GM12874 (cell line): ENCODE measurements around the gene FREM2.

Experiments
- CTCF ChIP-seq: IDR thresholded peaks from 2 replicates; pipeline ENCODE4 v1.5.1; 2011; ENCODE audit warnings: low read depth, mild to moderate bottlenecking, control low read depth, low read length, moderate library complexity; ENCODE audit not compliant: insufficient read depth

FREM2 gene

GRCh38 chr13:38686577-38687245 lies at the start of gene FREM2:
FREM2 (plus strand) TSS chr13:38687077; CDS start chr13:38687345, 268 bp downstream.
- no peak for TF ChIP-seq CTCF

- TF ChIP-seq CTCF: no peak
Measured at GRCh38 chr13:38637576-38637975, 49.3 kb upstream of the FREM2 start.

GRCh38 chr13:38641164-38641948 lies 45.5 kb upstream of the FREM2 start:
- TF ChIP-seq CTCF: no peak

GRCh38 chr13:38647312-38647711 lies 39.6 kb upstream of the FREM2 start:
- TF ChIP-seq CTCF: no peak

- no peak for TF ChIP-seq CTCF
Measured at GRCh38 chr13:38648912-38649311, 38.0 kb upstream of the FREM2 start.

GRCh38 chr13:38656699-38657098 lies 30.2 kb upstream of the FREM2 start:
- no peak for TF ChIP-seq CTCF

- no peak for TF ChIP-seq CTCF
Measured at GRCh38 chr13:38657191-38657590, 29.7 kb upstream of the FREM2 start.
